ENCODE results near the gene PAK1IP1.
"Not testable (repeated sequence)": the region's sequence is repeated elsewhere in the genome, so short reads cannot be mapped to it uniquely, and the experiment has no call there.

The PAK1IP1 gene

DNA sequence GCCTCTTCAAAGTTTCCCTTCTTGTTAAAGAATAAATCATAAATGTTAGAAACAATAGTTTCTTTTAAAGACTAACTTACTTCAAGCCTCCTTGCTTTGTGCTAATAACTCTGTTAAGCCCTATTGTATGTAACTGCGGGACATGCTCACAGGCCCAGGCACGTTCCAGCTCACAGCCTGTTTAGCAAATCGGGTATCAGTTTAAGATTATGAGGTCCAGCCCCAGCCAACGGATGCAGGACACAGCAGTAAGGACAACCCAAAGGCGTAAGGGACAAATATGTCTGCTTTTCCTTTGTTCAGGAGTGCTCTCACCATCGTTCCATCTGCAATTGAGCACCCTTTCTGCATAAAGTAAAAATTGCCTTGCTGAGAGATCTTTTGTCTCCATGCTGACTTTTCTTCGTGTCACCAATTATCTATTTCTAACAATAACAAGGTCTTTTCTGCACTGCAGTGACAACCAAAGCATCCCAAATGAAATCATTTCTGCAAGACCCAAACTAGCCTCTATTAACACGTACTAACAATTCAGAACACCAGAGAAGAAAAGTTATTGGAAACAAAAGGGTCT is 1.7 kb upstream of the PAK1IP1 start:
- DNase-seq: no peak

DNA sequence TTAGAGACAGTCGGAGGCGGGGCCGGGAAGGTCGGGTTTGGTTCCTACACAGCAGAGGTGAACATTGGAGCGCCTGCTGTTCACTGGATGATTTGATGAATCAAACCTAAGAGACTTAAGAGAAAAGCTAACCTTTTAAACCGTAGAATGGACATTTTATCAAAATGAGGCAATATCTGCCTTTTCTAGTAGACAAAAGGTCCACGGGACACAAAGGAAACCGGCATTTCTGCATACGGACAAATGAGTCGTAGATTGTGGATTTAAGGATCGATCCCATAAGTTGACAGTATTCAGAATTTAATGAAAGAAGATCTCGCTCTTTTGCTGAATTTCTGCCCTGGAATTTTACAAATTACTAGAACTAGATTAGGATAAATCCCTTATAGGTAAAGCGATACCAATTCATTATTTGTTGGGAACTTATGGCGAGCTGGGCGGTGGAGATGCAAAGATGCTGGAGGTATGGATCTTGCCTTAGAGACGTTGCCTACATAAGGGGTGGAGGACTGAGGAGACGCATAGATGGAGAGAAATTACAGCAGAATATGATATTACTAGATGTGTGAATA is 400 bp downstream of the PAK1IP1 start:
- DNase-seq: no peak

DNA sequence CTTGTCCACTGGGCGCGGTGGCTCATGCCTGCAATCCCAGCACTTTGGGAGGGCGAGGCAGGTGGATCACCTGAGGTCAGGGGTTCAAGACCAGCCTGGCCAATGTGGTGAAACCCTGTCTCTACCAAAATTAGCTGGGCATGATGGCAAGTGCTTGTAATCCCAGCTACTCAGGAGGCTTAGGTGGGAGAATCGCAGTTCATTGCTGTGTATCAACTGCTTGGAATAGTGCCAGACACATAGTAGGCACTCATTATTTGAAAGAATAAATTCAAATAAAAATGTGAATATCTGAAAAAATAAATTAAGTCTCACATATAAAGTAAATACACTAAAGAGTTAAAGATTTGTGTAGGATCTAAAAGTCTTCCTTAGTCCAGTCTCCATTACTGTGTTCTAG is 1.9 kb downstream of the PAK1IP1 start:
- no peak for DNase-seq

DNA sequence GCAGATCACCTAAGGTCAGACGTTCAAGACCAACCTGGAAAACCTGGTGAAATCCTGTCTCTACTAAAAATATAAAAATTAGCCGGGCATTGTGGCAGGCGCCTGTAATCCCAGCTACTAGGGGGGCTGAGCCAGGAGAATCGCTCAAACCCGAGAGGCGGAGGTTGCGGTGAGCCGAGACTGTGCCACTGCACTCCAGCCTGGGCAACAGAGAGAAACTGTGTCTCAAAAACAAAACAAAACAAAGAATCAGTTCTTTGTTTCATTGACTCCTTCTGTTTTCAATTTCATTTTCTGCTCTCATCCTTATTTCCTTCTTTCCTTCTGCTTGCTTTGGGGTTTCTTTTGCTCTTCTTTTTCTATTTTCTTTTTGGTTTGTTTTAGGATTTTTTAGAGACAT is 19.2 kb downstream of the PAK1IP1 start:
- DNase-seq: no peak

DNA sequence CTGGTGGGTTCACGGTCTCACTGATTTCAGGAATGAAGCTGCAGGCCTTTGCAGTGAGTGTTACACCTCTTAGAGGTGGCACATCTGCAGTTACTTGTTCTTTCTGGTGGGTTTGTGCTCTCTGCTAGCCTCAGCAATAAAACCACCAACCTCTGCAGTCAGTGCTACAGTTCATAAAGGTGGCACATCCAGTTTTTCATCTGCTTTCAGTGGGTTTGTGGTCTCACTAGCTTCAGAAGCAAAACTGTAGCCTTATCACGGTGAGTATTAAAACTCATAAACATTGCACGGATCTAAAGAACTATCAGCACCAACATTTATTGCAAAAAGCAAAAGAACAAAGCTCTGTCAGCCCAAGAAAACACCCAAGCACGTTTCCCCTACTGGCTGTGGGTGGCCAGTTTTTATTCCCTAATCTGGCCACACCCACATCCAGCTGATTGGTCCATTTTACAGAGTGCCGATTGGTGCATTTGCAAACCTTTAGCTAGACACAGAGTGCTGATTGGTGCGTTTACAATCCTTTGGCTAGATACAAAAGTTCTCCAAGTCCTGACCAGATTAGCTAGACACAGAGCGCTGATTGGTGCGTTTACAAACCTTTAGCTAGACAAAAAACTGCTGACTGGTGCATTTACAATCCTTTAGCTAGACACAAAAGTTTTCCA is 24.7 kb downstream of the PAK1IP1 start:
- no peak for DNase-seq

DNA sequence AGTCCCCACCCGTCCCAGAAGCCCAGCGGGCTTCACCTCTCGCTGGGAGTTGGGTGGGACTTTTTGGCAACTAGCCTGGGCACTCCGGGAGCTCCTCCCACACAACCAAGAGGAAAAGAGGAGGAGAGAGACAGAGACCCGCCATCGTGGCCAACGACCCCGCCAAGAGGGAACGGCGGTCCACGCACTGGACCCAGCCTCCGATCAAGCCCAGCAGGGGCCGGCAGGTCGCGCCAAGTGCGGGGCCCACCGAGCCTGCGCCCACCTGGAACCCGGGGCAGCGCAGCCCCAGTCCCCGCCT is 25.1 kb downstream of the PAK1IP1 start:
- no peak for DNase-seq

DNA sequence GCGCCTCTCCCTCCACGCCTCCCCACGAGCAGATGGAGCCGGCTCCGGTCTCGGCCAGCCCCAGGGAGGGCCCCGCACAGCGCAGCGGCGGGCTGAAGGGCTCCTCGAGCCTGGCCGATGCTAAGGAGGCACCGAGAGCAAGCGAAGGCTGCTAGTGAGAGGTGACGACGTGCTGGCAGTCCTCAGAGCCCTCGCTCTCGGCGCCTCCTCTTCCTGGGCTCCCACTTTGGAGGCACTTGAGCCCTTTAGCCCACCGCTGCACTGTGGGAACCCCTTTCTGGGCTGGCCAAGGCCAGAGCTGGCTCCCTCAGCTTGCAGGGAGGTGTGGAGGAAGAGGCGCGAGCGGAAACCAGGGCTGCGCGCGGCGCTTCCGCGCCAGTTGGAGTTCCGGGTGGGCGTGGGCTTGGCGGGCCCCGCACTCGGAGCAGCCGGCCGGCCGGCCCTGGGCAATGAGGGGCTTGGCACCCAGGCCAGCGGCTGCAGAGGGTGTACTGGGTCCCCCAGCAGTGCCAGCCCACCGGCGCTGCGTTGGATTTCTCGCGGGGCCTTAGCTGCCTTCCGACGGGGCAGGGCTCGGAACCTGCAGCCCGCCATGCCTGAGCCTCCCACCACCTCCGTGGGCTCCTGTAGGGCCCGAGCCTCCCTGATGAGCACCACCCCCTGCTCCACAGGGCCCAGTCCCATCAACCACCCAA is 25.6 kb downstream of the PAK1IP1 start:
- DNase-seq: no peak

DNA sequence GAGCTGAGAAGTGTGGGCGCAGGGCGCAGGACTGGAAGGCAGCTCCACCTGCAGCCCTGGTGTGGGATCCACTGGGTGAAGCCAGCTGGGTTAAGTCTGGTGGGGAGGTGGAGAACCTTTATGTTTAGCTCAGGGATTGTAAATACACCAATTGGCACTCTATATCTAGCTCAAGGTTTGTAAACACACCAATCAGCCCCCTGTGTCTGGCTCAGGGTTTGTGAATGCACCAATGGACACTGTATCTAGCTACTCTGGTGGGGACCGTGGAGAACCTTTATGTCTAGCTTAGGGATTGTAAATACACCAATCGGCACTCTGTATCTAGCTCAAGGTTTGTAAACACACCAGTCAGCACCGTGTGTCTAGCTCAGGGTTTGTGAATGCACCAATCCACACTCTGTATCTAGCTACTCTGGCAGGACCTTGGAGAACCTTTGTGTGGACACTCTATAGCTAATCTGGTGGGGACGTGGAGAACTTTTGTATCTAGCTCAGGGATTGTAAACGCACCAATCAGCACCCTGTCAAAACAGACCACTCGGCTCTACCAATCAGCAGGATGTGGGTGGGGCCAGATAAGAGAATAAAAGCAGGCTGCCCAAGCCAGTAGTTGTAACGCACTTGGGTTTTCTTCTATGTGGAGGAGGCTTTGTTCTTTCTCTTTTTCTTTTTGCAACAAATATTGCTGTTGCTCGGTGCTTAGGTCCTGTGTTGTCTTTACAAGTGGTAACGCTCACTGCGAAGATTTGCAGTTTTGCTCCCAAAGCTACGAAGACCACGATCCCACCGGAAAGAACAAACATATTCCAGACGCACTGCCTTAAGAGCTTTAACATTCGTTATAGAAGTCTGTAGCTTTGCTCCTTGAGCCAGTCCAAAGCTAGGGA is 26.4 kb downstream of the PAK1IP1 start:
- DNase-seq: not testable (repeated sequence)

DNA sequence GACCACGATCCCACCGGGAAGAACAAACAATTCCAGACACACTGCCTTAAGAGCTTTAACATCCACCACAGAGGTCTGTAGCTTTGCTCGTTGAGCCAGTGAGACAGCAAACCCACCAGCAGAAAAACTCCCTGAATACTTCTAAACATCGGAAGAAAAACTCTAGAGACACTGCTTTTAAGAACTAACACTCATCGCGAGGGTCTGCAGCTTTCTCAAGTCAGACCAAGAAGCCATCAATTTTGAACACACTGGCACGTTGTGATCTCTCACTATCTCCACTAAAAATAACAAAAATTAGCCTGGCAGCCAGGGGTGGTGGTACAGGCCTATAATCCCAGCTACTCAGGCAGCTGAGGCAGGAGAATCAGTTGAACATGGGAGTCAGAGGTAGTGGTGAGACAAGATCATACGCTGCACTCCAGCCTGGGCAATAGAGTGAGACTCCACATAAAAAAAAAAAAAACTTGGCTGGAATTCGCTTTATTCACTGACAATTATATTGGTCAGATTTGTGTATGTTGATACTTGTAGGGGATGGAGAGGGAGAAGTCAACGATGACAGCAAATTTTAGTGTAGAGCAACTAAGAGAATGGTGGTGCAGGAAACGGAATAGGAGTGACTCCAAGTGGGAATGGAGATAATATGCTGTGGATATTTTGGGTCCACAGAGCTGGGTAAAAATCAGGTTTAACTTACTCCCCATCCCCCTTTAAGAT is 27.2 kb downstream of the PAK1IP1 start:
- no peak for DNase-seq

DNA sequence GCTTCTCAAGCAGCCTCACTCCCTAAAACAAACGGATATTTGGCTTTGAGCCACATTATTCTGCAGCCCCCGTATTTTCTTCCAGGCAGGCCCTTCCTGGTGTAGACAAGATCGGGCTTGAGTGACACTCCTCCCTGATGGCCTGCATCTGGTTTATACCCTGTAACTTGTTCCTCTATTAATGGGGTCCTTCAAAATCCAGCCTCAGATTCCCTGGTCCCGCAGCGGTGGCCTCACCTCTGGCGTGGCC is 27.7 kb downstream of the PAK1IP1 start:
- no peak for DNase-seq

DNA sequence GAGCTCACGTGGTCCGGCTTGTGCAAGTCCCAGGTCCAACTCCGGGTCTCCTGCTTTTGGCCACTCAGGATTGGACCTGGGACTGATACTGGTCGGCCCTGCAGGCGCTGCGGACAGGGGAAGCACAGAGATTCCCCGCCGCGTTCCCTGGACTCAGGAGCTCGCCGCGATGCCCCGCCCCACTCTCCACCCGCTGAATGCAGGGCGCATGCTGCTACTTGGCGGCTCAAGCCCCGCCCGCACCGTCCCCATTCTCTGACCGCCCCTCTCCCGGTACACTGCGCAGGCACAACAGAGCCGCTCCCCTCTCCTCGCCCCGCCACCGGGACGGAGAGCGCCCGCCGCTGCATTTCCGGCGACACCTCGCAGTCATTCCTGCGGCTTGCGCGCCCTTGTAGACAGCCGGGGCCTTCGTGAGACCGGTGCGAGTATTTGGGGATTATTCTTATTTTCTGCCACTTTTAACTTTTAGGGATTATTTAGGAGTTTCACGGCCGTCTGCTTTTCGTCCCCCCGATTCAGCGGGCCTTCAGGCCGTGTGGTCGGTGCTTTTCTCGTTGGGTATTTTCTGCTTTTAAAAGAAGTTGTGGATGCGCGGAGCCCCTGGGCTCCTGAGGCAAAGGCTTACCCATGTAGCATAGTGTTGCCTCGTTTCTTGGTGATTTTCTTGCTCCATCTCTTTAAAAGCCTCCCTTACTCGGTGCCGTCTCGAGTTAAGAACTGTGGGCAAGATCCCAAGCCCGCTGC is 28.2 kb downstream of the PAK1IP1 start, which contains the start of gene TMEM14C:
Gene TMEM14C (plus strand): TSS at position 251 of the 747 bp plus-strand sequence. CDS start 1,544 bp downstream, outside the sequence.
- peak; percentile 44 for DNase-seq

DNA sequence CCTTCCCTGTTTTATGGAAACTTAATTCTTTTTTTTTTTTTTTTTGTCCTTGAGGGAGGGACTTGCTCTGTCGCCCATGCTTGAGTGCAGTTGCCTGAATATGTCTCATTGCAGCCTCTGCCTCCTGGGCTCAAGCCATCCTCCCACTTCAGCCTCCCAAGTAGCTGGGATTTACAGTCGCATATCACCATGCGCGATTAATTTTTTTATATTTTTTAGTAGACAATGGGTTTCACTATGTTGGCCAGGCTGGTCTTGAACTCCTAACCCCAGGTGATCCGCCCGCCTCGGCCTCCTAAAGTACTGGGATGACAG is 28.8 kb downstream of the PAK1IP1 start:
- DNase-seq: no peak

DNA sequence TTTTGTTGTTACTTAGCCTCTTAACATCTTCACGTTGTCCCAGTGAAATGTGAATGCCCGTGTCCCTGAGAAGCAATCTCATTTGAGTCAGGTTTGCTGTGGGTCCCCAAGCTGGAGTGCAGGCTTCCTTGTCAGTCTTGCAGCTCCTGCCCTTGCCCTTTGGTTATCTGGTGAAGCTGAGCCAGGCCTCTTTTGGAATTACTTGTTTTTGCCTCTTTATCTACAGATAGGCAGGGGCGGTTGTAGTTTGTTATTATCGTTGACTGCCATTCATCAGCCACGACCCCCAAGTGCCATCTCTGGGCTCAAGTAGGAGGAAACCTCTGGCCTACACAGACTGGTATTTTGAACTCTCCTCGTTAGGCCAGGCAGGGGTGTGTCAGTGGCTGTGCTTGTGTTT is 30.3 kb downstream of the PAK1IP1 start:
- no peak for DNase-seq

DNA sequence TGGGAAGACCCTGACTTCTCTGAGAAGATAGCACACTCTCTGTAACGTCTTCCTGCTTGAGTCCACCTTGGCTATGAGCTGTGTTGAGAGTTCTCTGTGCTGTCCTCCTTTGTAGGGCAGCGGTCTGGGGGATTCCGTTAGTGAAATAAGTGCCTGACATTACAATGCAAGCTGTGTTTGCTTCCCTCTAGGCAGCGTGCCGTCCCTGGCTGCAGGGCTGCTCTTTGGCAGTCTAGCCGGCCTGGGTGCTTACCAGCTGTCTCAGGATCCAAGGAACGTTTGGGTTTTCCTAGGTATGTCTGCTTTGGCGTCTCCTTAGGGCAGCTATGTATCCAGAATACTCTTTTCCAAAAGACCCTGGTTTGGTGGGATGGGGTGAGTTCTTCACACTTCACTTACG is 30.9 kb downstream of the PAK1IP1 start:
- DNase-seq: no peak

DNA sequence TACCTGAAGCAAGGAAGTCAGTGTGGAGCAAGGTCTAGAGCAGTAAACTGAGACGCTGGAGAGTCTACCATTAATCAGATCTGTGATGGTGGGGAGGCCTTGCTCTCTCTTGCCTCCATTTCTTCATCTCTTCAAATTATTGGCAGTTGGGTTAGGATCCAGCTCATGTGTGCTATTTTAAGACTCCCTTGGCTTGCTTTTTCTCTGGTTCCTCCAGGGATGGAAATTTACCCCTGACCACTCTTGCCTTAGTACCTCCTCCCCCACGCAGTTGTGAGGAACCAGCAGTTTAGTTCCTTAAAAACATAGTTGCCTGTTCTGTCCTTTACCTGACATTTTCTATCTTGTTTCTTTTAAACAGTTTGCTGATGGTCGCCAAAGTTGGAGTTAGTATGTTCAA is 35.5 kb downstream of the PAK1IP1 start:
- no peak for DNase-seq

DNA sequence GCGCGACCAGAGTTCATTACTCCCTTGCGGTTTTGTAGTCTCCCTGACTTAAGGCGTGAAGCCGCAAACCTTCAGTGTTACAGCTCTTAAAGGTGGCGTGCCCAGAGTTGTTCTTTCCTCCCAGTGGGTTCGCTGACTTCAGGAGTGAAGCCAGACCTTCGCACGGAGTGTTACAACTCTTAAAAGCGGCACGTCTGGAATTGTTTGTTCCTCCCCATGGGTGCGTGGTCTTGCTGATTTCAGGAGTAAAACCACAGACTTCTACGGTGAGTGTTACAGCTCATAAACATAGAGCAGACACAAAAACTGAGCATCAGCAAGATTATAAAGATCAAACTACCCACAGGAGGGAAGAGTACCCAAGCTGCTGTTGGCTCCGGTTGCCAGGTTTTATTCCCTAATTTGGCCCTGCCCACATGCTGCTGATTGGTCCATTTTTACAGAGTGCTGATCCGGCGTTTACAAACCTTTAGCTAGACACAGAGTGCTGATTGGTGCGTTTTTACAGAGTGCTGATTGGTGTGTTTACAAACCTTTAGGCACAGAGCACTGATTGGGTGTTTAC is 38.5 kb downstream of the PAK1IP1 start:
- DNase-seq: no peak

DNA sequence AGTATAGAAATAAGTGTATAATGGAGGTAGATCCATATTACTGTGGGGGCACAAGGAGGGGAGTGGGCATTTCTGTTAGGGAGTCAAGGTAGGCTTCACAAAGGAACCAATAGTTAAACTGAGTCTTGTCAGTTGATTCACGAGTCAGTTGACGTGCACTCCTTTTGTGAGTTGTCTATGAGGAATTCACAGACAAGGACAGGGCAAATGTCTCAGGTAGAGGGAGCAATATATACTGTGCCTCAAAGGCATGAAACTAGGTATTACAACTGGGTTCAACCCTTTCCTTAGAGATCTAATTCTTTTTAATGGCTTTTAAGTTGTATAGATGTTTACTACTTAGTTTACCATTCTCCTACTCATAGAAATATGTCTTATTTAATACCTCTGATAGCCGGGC is 39.1 kb downstream of the PAK1IP1 start:
- DNase-seq: no peak

DNA sequence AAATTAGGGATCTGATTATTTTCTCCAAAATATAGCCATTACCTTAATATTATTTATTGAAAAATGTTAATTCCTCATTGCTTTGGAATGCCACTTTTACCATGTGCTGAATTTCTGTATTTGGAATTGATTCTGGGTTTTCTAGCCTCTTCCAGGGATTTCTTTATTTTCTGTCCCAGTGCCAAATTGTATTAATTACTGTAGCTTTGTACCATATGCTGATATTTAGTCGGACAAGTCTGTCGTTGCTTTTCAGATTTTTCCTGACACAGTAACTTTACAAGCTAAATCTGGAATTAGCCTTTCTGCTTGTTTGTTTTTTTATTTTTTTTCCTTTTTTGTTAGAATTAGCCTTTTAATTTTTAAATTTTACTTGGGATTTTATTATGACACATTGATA is 42.0 kb downstream of the PAK1IP1 start:
- DNase-seq: no peak

DNA sequence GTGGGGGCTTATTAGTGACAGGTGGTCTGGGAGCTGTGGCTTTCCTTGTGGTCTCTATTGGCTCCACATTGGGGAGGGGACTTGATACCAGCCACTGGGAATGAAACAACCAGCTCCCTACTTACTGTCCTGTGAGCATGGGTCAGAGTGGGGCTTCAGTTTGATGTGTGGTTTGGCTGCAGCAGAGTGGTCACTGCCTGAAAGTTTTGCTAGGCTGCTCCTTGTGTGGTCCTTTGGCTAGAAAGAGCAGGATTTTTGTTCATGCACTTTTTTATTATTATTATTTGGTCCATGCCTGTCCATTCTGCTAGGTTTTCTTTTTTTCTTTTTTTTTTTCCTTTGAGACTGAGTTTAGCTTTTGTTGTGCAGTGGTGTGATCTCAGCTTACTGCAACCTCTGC is 45.3 kb downstream of the PAK1IP1 start:
- no peak for DNase-seq

DNA sequence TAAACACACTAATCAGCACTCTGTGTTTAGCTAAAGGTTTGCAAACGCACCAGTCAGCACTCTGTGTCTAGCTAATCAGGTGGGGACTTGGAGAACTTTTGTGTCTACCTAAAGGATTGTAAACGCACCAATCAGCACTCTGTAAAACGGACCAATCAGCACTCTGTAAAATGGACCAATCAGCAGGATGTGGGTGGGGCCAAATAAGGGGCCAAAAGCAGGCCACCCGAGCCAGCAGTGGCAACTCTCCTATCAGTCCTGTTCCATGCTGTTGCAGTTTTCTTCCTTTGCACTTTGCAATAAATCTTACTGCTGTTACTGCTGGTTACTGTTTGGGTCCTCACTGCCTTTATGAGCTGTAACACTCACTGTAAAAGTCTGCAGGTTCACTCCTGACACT is 46.9 kb downstream of the PAK1IP1 start:
- not testable (repeated sequence) for DNase-seq

DNA sequence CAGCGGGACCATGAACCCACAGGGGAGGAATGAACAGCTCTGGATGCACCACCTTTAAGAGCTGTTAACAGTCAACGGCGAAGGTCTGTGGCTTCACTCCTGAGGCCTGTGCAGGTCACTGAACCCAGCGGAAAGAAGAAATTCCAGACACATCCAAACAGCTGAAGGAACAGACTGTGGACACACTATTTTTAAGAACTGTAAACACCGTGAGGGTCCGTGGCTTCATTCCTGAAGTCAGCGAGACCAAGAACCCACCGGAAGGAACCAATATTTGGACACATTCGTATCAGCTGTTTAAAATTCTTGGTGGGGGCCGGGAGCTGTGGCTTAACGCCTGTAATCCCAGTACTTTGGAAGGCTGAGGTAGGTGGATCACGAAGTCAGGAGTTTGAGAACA is 47.5 kb downstream of the PAK1IP1 start:
- no peak for DNase-seq

DNA sequence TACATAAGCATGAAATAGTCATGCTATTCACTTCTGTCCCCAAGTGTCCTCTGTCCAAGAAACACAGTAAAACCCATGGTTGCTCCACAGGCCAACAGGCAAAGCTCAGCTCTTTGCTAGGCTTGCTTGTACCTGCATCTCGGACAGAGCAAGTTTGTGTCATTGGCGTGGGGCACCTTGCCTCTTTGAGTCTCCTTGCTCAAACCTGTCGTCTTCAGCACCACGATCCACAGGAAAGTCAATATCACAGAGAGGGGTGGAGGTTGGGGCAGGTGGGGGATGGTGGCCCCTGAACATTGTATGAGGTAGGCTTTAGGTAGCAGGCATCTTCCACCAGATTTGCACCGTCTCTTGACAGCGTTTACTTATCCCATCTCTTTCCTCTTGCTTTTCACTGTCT is 48.7 kb downstream of the PAK1IP1 start:
- DNase-seq: no peak
